ENCODE results near the gene NTSR2.

NTSR2 gene

DNA sequence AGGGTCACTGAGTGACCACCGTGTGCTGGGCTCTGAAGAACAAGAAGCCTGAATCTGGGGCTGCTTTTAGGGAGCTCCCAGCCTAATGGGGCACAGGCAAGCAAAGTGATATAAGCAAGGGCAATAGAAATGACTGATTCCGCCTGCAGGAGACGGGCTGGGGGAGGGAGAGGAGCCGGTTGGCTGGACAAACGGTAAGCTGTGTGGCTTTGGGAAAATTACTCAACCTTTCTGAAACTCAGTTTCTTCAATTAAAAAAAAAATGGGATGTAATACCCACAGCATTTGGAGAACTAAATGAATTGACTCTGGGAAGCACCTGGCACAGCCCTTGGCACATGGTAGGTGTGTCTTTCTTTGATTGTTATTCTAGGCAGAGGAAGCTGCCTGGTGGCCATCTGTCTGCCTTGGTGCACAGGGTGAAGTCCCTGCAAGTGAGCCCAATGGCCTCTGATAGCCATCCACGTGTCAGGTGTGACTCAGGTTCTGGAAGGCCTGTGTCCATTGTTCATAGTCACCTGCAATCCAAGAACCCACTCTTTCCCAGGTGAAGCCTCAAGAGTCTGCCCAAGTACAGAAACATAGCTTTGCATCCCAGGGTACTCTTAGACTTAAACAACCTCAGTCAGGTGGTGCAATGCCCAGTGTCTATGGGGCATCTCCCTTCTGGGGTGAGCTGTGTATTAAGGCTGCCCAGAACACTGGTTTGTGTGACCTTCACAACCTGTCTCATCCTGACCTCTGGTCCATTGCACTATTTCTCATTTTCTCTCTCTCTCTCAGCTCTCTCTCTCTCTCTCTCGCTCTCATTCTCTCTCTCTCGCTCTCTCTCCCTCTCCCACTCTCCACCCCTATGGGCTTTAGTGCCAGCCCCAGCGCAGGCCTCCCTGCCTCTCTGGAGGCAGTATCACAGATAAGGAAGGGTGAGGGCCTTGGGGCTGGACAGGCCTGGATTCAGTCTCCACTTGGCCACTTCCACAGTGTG is 30.0 kb upstream of the NTSR2 start:
- no peak for DNase-seq (ENCODE audit: low spot score)

DNA sequence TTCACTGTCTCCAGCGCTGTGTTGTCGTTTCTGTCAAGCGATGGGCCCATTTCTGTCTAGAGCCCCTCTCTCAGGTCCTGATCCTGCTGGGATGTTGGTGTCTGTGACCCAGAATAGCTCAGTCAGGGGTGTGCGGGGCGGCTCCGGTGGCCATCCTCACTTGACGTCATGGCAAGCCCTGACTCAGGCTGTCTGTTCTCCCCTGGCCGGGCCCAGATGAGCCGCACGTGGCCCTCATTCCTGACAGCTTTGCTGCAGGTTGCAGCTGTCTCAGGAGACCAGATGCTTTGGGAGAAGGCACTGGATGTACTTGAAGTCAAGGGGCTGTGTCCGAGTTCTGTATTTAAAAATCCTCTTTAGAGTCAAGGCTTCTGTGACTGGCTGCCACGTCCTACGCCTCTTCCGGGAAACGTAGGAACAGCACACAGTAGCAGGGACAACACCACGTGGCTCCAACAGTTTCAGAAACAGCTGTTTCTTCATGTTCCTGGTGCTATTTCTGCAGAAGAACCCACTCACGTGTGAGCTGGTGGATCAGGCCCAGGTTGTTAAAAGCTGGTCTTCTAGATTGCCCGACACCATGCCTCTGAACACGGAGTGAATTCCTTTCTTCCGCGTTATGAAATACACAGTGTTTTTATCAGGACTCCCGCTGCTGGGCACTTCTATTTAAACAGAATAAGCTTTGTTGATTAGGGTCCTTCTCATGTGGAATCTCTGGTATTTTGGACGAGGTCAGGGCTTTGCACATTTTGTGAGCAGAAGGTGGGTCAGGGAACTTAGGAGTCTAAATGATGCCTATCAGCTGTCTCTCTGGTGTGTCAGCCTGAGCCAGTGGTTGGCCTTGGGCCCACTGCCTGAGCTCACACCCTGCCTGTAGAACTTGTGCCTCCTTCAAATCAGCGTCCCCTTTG is 28.3 kb upstream of the NTSR2 start:
- no peak for DNase-seq (ENCODE audit: low spot score)

DNA sequence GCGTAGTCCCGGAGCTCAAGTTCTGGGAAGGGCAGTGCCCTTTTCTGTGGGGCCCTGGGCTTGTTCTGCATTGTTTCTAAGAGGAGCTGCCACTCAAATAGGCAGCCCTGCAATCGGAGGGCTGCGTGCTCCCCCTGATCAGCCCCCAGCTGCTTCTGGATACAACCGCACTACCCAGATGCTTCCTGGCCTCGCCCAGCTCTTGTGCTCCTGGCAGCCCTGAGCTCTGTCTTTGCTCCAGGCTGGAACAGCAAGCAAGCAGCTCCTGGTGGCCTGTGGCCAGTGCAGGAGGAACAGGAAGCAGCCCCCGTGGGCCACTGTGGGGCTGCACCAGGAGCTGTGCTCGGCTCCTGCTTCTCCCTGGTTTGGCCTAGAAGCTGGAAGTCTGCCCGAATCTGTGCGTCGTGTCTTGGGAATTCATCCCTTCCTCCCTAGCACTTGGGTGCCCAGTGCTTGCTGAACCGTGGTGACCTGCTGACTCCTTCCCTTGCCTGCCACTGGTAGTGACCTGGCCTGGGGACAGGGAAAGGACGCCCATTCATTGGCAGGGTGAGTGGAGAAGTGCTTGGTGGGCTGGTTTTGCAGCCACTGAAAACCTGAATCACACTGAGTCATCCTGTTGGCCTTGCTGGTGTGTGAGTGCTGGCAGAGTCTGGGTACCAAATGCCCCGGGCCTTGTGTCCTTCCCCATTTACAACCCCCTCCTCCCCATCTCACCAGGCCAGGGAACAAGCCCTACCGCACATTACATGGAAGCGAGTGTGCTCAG is 27.3 kb upstream of the NTSR2 start:
- peak; percentile 69 for DNase-seq (ENCODE audit: low spot score)

GRCh38 chr2:11696736-11697102 is 26.7 kb upstream of the NTSR2 start:
- no peak for DNase-seq (ENCODE audit: low spot score)

GRCh38 chr2:11695576-11695975 is 25.6 kb upstream of the NTSR2 start:
- no peak for DNase-seq (ENCODE audit: low spot score)

- DNase-seq (ENCODE audit: low spot score) = peak; percentile 69
These were observed 23.0 kb upstream of the NTSR2 start for GRCh38 chr2:11692966-11693521.

- DNase-seq (ENCODE audit: low spot score) = no peak
These were observed 21.2 kb upstream of the NTSR2 start for GRCh38 chr2:11691076-11691660.

- peak; percentile 75 for DNase-seq (ENCODE audit: low spot score)
These were observed 18.5 kb upstream of the NTSR2 start for GRCh38 chr2:11688222-11689069.

- no peak for DNase-seq (ENCODE audit: low spot score)
These were observed 17.7 kb upstream of the NTSR2 start for GRCh38 chr2:11687736-11688135.

DNA sequence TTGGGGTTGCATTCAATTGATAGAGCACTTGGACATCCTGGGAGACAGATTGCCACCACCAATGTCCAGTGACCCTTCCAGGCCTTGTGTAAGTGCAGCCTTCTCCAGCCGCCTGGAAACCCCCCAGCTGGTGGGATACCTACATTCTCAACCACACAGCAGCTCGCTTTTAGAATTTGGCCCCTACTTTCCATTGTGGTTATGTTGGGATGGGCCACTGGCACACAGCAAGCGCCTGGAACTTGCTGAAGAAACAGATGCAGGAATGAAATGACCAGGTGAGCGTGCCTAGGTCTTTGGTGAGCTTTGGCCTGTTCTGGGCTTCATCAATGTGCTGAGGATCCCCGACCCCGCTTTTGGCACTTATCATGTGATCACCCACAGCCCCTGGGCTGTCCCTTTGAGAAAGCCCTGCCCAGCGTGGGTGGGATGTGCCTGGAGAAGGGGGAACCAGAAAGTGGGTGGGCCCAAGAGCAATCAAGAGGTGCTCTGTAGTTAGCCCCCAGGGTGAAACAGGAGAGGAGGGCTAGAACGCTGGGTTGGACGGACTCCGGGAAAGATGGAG is 16.0 kb upstream of the NTSR2 start:
- DNase-seq (ENCODE audit: low spot score) = no peak

GRCh38 chr2:11684894-11685460 is 15.0 kb upstream of the NTSR2 start:
- DNase-seq (ENCODE audit: low spot score) = no peak

DNA sequence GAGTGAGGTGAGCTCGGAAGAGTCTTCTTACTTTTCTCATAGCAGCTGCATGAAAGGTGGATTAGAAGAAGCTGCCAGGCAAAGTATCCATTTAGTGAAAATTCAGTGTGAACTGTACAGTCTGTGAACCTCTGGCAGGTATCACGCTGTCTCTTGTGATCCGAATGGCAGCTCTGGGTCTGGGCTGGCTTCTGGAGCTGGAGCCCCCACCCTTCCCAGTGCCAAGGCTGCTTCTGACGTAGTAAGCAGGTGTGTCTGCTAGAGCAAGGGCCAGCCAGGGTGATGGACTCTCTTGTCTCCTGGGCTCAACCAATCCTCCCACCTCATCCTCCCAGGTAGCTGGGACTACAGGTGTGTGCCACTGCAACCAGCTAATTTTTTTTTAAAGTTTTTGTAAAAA is 14.0 kb upstream of the NTSR2 start:
- DNase-seq (ENCODE audit: low spot score) = no peak

- no peak for DNase-seq (ENCODE audit: low spot score)
These were observed 13.5 kb upstream of the NTSR2 start for GRCh38 chr2:11683476-11683875.

GRCh38 chr2:11682590-11682915 is 12.6 kb upstream of the NTSR2 start:
- DNase-seq (ENCODE audit: low spot score) = no peak

- DNase-seq (ENCODE audit: low spot score) = no peak
These were observed 12.0 kb upstream of the NTSR2 start for GRCh38 chr2:11681722-11682589.

DNA sequence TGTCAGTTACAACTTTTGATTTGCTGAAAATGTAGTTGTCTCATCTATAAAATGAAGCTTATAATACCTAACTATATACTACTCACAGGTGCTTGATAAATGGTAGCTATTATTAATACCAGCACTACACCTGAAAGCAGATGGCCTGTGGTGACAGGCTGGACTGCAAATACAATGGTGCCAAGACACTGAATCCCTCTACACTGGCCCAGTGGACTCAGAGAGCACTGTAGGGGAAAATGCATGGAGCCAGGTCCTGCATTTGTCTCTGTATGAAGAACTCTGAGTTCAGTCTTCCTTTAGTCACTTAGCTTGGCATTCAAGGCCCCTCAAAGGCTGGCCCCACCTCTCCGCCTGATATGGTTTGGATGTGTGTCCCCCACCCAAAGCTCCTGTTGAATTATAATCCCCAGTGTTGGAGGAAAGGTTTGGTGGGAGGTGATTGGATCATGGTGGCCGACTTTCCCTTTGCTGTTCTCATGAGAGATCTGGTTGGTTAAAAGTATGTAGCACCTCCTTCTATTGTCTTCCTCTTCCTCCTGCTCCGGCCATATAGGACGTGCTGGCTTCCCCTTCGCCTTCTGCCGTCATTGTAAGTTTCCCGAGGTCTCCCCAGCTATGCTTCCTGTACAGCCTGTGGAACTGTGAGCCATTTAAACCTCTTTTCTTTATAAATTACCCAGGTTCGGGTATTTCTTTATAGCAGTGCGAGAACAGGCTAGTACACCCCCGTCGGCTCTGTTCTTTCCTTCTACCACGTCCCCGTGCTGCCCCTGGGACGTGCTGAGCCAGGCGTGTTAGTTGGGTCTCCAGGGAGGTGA is 11.1 kb upstream of the NTSR2 start:
- DNase-seq (ENCODE audit: low spot score) = no peak

GRCh38 chr2:11680182-11680900 is 10.3 kb upstream of the NTSR2 start:
- no peak for DNase-seq (ENCODE audit: low spot score)

All from RKO (cell line).